ENCODE measurements around the gene PTH1R.
A peak's percentile ranks its signal among the peaks of the same experiment; 100 is the strongest.

PTH1R gene

DNA sequence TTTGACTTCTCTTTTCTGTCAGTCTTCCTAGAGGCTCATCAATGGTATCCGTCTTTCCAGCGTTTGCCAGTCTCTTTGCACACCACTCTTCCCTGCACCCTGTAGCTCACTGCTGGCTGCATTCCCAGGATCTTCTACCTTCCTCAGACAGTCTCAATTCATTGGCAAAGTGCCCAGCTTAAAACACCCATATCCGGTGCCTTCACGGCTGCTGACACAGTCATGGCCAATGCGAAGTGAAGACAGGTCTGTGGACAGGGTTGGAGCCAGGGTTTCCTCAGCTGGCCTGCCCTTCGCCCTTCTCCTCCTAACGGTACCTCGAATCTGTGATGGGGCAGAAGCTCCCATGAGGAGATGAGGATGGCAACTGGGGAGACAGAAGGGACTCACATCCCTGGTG is 36.1 kb downstream of the PTH1R start:
- no peak for DNase-seq (ENCODE audit: low spot score)

DNA sequence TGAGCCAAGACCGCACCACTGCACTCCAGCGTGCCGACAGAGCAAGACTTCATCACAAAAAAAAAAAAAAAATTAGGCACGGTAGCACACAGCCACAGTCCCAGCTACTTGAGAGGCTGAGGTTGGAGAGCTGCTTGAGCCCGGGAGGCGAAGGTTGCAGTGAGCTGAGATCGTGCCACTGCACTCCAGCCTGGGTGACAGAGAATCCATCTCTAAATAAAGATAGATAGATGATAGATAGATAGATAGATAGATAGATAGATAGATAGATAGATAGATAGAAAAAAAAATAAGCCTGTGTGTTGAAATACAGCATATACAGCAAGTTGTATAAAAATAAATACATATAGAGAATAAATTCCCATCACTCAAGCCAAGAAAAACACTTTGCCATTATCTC is 37.3 kb downstream of the PTH1R start:
- no peak for DNase-seq (ENCODE audit: low spot score)

DNA sequence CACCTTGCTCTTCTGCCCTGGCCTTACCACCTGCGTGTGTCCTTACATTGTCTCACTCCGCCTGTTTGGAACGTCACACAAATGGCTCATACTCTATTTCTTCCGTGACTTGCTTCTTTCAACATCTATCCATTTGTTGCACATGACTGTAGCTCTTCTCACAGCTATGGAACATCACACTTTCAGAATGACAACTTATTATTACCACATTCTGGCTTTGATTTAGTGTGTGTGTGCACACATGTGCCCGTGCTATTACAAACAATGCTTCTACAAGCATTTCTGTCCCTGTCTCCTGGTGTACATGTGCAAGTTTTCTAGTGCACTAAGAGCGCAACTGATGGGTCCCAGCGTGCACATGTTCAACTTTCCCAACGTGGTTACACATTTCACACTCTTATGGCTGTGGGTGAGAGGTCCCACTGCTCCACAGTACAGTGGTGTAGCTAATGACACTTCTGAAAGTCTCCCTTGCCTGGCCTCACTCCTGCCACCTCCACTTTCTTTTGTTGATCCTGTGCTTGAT is 37.8 kb downstream of the PTH1R start:
- DNase-seq (ENCODE audit: low spot score): no peak

DNA sequence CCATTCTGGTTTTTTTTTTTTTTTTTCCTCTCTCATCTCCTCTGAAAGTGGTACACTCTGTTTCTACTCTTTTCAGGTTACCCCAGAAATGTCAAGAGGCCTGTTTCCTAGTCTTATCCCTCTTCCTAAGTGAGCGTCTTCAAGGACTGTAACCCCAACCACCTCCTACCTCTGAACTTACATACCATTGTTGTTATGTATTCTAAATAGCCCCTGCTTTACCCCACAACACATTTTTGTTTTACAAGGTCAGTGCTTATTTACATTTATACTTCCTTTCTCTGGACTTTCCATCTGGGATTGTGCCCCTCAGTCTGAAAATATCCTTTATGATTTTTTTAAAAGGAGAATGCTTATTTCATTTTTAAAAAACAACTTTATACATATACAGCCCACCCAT is 38.8 kb downstream of the PTH1R start:
- DNase-seq (ENCODE audit: low spot score): no peak

DNA sequence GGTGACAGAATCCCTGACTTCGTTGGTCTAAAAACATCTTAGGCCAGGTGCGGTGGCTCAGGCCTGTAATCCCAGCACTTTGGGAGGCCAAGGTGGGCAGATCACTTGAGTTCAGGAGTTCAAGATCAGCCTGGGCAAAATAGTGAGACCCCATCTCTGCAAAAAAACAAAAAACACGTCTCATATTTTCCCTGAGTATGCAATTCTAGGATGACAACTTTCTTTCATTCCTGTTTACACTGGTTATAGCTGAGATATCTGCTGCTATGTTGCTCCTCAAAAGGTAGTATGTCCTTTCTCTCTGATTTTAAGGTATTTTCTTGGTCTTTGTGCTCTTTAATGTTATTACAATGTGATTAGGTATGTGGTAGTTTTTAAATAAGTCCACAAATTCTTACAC is 39.3 kb downstream of the PTH1R start:
- no peak for DNase-seq (ENCODE audit: low spot score)

DNA sequence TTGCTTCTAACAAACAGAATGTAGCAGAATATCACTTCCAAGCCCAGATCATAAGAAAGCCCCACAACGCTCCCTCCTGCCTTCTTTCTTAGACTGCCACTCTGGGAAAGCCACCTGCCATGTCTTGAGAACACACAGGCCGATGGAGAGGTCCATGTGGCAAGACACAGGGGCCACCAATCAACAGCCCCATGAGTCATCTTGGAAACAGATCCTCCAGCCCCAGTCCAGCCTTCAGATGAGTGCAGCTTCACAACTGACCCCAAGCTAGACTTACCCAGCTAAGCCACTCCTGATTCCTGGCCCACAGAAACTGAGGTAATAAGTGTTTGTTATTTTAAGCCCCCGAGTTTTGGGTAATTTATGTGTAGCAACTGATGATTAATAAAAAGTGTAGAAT is 39.7 kb downstream of the PTH1R start:
- no peak for DNase-seq (ENCODE audit: low spot score)

DNA sequence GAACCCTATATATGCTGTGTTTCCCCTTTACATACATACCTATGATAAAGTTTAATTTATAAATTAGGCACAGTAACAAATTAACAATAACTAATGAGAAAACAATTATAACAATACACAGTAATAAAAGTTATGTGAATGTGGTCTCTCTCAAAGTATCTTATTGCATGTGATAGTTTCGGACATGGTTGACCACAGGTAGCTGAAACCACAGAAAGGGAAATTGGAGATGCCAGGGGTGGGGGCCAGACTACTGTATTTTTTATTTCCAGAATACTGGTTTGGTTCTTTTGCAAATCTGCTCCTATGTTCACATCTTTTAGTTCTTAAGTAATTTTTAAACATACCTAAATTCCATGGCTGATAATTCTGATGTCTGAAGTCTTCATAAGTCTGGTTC is 40.7 kb downstream of the PTH1R start:
- DNase-seq (ENCODE audit: low spot score): no peak

DNA sequence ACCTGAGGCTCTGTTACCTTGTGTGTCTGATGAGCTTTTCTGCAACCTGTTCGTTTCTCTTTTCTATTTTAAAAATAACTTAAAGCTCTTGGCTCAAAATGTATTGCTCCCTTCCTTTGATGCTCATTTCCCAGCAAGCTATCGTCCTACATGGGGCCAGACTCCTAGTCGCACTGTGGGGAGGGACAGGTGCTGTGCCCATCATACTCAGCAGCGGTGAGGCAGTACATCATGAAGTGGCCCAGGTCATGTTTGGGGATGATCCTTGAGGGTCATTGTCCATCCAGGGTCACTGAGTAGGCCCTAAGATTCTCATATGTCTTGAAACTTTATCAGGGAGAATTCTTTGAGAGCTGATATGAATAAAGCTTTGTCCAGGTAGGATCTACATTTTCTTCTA is 41.1 kb downstream of the PTH1R start:
- no peak for DNase-seq (ENCODE audit: low spot score)

DNA sequence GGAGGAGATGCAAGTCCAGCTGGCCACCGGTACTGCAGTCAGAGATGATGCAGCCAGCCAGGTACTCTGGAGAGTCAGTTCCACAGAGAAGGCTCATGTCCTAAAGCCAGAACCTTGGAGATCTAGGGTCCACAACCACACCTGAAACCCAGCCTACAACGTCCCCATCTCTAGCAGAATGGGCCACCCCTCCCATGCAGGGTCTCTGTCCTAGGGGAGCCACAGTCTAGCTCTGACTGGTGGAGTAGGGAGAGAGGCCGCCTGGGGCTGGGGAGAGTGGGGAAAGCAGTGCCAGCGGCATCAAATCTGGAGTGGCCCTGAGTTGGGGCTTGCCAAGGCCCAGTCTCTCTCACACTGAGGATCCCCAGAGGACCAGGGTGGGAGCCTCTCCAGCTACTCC is 43.5 kb downstream of the PTH1R start:
- DNase-seq (ENCODE audit: low spot score): no peak

DNA sequence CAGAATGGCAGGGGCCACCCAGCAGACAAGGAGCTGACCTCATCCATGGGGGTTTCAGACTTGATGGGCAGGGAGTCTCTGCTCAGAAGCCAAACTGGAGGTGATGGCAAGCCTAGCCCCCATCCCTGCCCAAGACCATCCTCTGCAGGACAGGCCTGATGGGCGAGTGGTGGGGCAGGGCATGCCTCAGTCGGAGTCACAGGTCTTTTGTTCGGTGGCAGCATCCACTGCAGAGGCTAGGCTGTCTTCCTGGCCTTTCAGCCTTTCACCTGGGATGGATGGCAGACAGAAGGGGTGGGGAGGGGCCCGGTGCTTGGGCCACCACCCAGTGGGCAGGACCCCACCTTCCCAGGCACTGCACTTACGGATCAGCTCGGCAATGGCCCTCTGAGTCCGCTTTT is 44.4 kb downstream of the PTH1R start:
- DNase-seq (ENCODE audit: low spot score): no peak

DNA sequence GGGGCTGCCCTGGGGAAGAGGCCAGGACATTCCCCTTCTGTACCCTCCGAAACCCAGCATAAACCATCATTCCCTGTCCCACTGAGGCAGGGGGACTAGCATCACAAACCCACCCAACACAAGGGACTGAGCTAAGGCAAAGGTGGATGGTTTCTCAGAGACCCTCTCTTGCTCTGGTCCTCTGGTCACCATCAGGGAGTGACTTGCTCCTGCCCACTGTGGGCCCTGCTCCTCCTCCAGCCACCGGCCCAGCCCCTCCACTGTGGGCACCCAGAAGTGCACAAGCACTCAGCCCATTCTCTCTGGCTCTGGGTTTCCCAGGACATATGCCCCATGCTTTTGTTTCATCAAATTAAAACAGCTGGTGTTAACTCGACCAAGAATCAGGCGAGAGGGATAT is 44.9 kb downstream of the PTH1R start:
- no peak for DNase-seq (ENCODE audit: low spot score)

DNA sequence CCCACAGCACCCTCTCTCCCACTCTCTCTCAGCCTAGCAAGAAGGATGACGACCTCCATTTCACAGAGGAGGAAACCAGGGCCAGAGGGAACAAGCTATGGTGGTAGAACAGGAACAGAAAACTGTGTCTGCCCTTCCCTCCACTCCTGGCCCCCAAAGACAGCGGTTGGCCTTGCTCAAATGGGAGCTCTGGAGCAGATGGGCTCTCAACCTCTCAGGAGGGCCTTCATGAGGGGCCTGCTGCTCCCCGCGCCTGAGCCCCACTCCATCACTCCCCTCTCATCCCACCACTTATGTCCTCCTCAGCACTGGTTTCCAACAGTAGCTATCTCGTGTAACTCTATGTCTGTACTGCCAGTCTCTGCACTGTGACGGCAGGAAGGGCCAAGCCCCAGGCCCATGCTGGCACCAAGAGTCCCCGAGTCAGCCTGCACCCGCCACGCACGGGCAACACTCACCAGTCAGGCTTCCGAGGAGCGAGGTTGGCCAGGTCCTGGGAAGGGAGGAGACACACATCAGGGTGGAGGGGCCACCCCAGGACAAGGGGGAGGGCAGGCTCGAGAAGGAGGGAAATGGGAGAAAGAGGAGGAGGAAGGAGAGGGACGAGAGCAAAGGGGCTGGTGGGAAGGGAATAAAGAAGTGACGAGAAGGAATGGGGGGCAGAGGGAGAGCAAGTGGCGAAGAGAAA is 45.5 kb downstream of the PTH1R start:
- no peak for DNase-seq (ENCODE audit: low spot score)

DNA sequence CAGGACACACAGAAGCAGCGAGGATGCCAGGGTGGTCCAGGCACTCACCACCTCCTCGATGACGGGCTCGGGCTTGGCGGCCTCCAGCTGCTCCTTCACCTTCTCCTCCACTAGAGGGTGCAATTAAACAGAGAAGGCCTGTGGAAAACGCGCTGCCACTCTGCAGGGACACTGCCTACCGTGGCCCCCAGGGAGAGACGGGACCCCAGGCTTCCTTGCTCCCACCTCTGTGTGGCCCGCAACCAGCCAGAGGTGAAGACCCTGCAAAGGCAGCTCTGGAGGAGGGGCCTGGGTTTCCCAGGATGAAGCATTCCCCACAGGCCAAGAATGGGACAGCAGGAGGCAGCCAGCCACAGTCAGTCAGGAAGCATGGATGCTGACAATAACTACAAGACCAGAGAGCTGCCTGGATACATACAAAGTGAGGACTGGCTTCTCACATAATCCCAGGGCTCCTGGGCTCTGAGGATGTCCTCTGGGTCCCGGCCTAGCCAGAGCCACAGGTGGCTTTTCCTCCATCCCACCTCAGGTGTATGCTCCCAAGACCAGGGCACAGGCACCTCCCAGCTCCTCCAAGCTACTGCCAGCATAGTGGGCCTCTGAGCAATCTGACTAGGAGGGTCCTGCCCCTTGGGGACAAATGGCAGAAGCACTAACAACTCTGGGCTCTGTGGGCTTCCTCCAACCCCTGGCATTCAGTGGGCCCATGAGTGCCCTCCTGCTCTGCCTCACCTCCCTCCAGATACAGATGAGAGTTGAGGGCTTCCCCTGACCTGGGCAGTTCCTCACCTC is 46.2 kb downstream of the PTH1R start:
- DNase-seq (ENCODE audit: low spot score): peak; percentile 27

DNA sequence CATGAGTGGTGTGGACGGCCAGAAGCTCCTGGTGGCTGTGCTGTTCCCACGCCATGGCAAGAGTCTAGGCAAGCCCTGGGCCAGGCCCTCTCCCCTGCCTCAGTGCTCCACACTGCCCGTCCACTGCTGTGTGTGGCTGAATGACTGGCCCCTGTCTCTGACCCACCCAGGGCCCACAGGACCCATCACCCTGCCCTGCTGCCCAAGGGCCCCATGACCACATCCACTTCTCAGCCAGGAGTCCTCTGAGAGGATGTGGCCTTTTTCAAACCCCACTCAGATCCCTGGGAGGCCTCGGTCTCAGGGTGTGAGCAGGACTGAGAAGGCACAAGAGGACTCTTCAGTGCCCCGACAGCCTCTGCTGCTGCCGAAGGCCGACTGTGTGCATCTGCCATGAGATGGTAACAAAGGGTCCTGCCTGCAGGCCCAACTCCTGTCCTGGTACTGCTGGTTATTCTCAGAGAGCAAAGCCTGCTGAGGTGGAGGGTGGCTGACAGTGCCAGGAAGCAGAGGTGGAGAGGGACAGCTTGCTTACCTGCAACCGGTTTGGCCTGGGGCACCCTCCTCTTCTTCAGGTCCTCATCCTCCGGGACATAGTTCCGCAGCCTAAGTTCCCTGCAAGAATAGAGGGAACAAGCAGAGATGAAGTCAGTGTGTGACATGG is 47.5 kb downstream of the PTH1R start:
- DNase-seq (ENCODE audit: low spot score): no peak

DNA sequence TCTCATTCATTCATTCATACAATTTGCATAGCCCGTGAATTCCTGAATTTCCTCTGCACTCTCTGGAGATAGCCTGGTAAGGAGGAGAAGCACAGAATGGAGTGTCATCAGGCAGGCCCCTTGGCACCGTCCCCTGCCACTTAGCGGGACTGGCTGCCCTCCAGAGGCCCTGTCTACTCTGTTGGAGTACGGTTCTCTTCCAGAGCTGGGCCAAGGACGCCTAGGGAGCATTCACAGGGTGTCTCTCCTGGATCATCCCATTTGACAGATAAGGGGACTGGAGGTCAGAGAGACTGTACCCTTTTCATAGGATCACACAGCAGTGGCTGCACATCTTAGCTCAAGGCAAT is 48.0 kb downstream of the PTH1R start:
- DNase-seq (ENCODE audit: low spot score): no peak

DNA sequence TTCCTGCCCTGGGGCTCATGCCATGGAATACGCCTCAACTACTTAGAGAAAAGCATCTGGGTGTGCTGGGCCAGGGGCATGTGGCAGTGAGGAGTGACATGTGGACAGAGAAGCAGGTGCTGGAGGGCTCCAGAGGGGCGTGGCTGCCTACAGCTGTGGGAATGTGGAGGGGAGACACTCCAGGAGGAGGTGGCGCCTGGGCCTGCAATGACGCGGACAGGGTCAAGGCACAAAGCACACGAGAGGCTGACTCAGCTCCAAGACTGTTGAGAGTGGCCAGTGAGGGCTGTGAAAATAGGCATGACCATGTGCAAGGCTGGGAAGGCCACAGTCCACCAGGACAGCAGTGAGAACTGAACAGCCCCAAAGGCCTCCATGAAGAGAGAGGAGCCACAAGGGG is 48.5 kb downstream of the PTH1R start:
- no peak for DNase-seq (ENCODE audit: low spot score)

DNA sequence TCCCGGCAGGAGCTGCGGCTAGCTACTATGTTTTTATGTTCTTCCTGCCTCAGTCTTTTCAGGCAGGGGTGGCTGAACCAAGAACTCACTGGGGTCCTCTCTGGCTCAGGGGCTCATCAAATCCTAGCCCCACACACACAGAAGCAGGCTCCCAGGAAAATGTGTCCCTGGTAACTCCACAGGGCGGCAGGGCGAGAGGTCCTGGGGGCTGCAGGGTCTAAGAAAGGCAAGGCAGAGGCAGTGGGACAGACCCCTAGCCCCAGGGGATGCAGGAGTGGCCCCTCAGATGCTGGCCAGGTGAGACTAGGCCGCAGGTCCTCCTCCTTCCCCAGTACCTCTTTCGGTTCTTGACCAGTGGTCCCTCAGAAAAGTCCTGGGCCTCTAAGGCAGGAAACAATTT is 48.9 kb downstream of the PTH1R start:
- no peak for DNase-seq (ENCODE audit: low spot score)

DNA sequence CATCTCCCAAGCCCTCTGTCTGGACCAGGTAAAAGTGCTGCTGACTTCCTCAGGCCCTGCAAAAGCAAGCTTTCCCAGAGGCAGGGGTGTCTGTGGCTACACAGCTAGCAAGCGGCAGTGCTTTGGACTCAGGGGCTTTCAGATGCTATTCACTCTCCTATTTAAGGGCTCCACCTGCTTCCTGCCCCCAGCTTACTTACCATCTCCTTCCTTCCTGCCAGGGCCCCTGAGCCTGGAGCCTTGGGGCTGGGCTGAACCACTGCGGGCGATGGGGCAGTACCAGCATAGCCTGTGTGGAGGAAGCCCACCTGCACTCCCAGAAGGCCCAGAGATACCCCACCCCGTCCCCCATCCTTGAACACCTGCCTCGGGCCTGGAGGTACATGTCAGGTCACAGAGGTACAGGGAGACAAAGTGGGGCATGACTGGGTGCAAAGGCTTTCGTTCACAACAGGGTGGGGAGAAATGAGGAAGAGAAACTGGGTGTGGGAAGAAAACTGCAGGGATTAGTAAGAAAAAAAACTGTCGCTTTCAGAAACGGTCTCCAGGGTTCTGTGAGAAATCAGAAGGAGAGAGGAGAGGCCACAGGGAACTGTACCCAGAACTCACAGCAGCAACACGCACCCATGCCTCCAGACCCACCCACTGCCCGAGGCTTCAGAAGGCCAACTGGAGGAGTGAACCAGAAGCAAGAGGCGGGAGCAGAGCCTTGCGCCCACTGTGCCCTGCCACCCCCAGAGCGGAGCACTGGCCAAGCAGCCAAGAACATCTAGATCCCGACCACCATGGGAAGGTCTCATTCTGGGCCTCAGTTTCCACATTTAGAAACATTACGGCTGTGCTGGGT is 49.6 kb downstream of the PTH1R start:
- DNase-seq (ENCODE audit: low spot score): no peak

DNA sequence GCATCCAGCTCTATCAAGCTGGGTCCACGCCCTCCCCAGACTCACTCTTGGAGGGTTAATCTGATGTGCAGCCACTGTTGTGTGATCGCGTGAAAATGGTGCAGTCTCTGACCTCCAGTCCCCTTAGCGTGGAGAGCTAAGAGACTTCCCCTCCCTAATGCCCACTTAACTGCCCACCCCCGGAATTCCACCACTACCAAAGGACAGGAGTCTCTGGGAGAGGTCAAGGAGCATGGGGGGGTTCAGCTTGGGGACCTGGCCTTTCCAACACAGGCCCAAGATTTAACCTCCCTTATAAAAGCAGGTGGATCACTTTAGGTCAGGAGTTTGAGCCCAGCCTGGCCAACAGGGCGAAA is 50.2 kb downstream of the PTH1R start:
- DNase-seq (ENCODE audit: low spot score): no peak

DNA sequence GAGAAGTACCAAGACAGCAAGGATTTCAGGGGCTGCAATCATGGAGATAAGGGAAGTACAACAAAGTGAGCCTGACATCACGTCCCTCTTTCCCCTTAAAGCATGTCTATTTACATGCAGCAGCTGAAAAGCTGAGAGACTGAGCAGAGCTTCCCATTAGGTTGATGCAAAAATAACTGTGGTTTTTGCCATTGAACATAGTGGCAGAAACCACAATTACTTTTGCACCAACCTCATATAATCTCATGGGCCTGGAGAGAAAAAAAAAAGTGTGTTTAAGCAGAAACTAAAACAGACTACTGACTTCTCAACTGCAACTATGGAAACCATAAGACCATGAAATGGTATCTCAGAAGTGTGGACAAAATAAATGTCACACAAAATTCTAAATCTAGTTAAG is 50.8 kb downstream of the PTH1R start:
- DNase-seq (ENCODE audit: low spot score): no peak

DNA sequence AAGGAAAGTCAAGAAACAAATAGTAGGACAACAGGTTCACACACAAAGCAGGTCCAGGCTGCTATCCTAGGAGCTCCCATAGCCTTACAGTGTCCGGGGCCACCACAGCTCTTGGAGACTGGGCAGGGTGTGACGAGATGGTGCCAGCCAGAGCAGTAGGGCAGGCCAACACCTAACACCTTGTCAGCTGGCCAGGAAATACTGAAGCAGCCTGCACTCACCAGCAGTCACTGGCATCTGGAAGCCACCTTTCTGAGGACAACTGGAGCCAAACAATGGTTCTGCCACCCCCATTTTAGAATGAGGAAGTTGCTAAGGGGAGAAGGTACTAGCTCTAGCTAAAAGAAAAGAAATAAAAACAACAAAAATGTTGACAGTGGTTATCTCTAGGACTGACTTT is 51.8 kb downstream of the PTH1R start:
- no peak for DNase-seq (ENCODE audit: low spot score)

DNA sequence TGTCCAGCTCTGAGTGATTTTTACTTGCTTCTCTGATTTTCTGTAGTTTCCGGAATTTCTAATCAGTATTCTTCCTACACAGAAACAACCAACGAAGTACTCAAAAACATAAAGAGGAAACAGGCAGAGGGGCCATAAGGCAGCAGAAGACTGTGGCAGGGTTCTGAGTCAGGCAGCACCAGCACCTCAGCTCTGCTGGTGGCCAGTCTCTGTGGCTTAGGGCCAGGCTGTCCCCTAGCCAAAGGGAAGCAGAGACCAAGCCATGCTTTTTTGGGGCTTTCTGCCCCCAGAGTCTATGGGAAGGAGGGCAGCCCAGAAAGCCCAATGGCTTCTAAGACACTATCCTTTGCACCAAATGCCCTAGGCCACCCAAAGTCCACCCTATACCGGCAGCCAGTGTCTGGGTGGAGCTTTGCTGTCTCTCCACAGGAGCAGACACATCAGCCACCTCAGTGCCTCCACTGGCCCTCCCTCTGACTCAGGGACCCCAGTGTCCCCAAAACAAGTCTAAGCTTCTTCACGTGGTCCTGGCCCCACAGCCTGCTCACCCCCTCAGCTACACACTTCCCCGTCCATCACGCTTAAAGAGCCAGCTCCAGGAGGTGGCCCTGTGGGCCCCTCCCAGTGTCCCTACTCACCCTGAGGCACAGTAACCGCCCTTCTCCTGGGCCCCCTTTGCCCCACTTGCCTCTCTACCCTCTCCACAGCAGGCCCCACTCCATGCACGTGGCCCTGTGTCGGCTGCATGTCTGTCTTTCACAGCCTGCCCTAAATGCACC is 52.8 kb downstream of the PTH1R start:
- no peak for DNase-seq (ENCODE audit: low spot score)

All from CD4-positive, alpha-beta T cell treated with Interleukin-6 at 100 ng/mL for 8 hours (primary cell).